Measurements from ENCODE around the gene PIMREG. TPM values are rescaled to one million over a fixed set of nuclear protein-coding genes. Genes with fewer than 3 reads are reported as not detected.
A peak's percentile ranks its signal among the peaks of the same experiment; 100 is the strongest.

PIMREG gene
- total and polyA plus RNA-seq, 7 experiments from 2014 or later: 0.12 to 18.6 (median 0.48) TPM; not detected in 3

DNA sequence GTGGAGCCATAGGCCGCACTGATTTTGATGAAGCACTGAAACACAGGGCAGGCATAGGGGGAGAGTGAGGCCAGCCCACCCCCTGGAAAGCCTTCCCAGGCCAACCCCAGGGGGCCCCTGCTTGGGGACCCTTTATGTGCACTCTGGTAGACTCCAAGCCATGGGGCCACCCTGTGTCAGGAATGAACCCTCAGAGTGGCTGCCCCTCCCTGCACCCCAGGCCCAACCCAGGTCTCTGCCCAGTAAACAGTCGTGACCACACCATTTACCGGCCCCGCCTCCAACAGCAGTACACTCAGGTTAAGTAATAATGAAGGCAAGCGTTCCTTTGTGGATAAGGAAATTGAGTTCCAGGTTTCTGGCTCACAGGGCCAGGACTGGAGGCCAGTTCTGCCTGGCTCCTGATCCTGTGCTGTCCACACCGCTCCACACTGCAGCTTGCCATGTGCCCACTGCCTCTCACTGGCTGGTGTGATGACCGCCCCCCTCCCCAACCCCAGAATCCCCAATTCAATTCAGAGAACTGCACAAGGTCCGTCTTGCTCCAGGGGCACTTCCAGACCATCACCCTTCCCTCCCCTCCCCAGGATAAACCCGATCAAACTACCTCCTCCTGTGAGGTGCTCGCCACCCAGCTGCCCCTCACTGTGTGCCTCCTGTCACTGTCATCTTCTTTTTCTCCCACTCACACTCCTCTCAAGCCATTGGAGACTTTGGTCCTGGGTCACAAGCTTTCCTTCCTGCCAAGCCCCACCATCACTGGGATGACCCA, 13.6 kb downstream of the PIMREG start:
- CTCF ChIA-PET: no interaction called here
- H3K4me1 ChIP-seq (ENCODE audit: control insufficient read depth in 2 of 2, insufficient read depth in 2 of 2, low read length in 2 of 2): peaks cover 0 to 8% of the 10 kb centered on the region in 2 donors
- peaks cover 0 to 25% (median 0%) of the 10 kb centered on the region in 5 donors for H3K27me3 Mint-ChIP-seq
- no peak for ATAC-seq
- no peak overlapping the region for H3K4me3 Mint-ChIP-seq
- H3K9me3 Mint-ChIP-seq: no peaks in the 10 kb centered on the region
- POLR2A ChIA-PET: no interaction called here
- H3K27ac Mint-ChIP-seq: no peak overlapping the region
- DNase-seq: no peak
- H3K36me3 Mint-ChIP-seq: no peaks in the 10 kb centered on the region
- H3K4me3 ChIP-seq (ENCODE audit: low read length): no peak overlapping the region
- no peak overlapping the region for H3K27ac ChIP-seq (ENCODE audit: low read depth, low read length)
- intact Hi-C loops (cut with micrococcal nuclease): no loop called here
- peaks cover 9 to 30% (median 25%) of the 10 kb centered on the region in 7 donors for H3K4me1 Mint-ChIP-seq
- no peaks in the 10 kb centered on the region for H3K9me3 ChIP-seq (ENCODE audit: control insufficient read depth in 2 of 3, low read length in 3 of 3)
- no peaks in the 10 kb centered on the region for H3K36me3 ChIP-seq (ENCODE audit: control insufficient read depth in 2 of 3, insufficient read depth in 3 of 3, low read length in 3 of 3)
- H3K27me3 ChIP-seq (ENCODE audit: control insufficient read depth in 2 of 2, insufficient read depth in 2 of 2, low read length in 2 of 2): no peaks in the 10 kb centered on the region

GRCh38 chr17:6458460-6458950, 14.2 kb downstream of the PIMREG start:
- intact Hi-C loops (cut with micrococcal nuclease): no loop called here
- Histone ChIP-seq H3K9me3 (ENCODE audit: control insufficient read depth in 2 of 3, low read length in 3 of 3) (no peaks in the 10 kb centered on the region), H3K4me1 (ENCODE audit: control insufficient read depth in 2 of 2, insufficient read depth in 2 of 2, low read length in 2 of 2) (peaks cover 0 to 8% of the 10 kb centered on the region in 2 donors), H3K4me3 (ENCODE audit: low read length) (no peak overlapping the region), H3K27ac (ENCODE audit: low read depth, low read length) (no peak overlapping the region), H3K27me3 (ENCODE audit: control insufficient read depth in 2 of 2, insufficient read depth in 2 of 2, low read length in 2 of 2) (no peaks in the 10 kb centered on the region), H3K36me3 (ENCODE audit: control insufficient read depth in 2 of 3, insufficient read depth in 3 of 3, low read length in 3 of 3) (no peaks in the 10 kb centered on the region)
- ChIA-PET POLR2A (no interaction called here), CTCF (no interaction called here)
- peaks cover 7 to 24% (median 20%) of the 10 kb centered on the region in 7 donors for H3K4me1 Mint-ChIP-seq
- ATAC-seq: no peak
- no peak overlapping the region for H3K27ac Mint-ChIP-seq
- peaks cover 0 to 20% (median 0%) of the 10 kb centered on the region in 5 donors for H3K27me3 Mint-ChIP-seq
- no peak for DNase-seq
- no peak overlapping the region for H3K4me3 Mint-ChIP-seq
- no peaks in the 10 kb centered on the region for H3K9me3 Mint-ChIP-seq
- H3K36me3 Mint-ChIP-seq: no peaks in the 10 kb centered on the region

- Mint-ChIP-seq H3K36me3 (no peaks in the 10 kb centered on the region), H3K27ac (peak overlapping the region in 2 of 9 donors; percentile 4 to 76), H3K27me3 (peaks cover 0 to 8% (median 0%) of the 10 kb centered on the region in 5 donors), H3K4me1 (peaks cover 6 to 19% (median 11%) of the 10 kb centered on the region in 7 donors), H3K4me3 (no peak overlapping the region), H3K9me3 (no peaks in the 10 kb centered on the region)
- no peaks in the 10 kb centered on the region for H3K27me3 ChIP-seq (ENCODE audit: control insufficient read depth in 2 of 2, insufficient read depth in 2 of 2, low read length in 2 of 2)
- intact Hi-C loops (cut with micrococcal nuclease): no loop called here
- CTCF ChIA-PET: interaction anchor here (1.1 kb wide), 1 partner anchor 12 kb away, joined by 4 read pairs; no protein-coding TSS in a partner anchor
- no peak for ATAC-seq
- no peaks in the 10 kb centered on the region for H3K4me1 ChIP-seq (ENCODE audit: control insufficient read depth in 2 of 2, insufficient read depth in 2 of 2, low read length in 2 of 2)
- no peaks in the 10 kb centered on the region for H3K9me3 ChIP-seq (ENCODE audit: control insufficient read depth in 2 of 3, low read length in 3 of 3)
- no peak overlapping the region for H3K4me3 ChIP-seq (ENCODE audit: low read length)
- H3K36me3 ChIP-seq (ENCODE audit: control insufficient read depth in 2 of 3, insufficient read depth in 3 of 3, low read length in 3 of 3): no peaks in the 10 kb centered on the region
- no peak for DNase-seq
- POLR2A ChIA-PET: no interaction called here
- no peak overlapping the region for H3K27ac ChIP-seq (ENCODE audit: low read depth, low read length)
Measured at GRCh38 chr17:6460531-6461161, 16.4 kb downstream of the PIMREG start.

GRCh38 chr17:6461246-6461645, 17.0 kb downstream of the PIMREG start:
- POLR2A ChIA-PET: no interaction called here
- CTCF ChIA-PET: no interaction called here
- Histone ChIP-seq H3K36me3 (ENCODE audit: control insufficient read depth in 2 of 3, insufficient read depth in 3 of 3, low read length in 3 of 3) (no peaks in the 10 kb centered on the region), H3K4me1 (ENCODE audit: control insufficient read depth in 2 of 2, insufficient read depth in 2 of 2, low read length in 2 of 2) (no peaks in the 10 kb centered on the region), H3K27me3 (ENCODE audit: control insufficient read depth in 2 of 2, insufficient read depth in 2 of 2, low read length in 2 of 2) (no peaks in the 10 kb centered on the region), H3K27ac (ENCODE audit: low read depth, low read length) (no peak overlapping the region), H3K4me3 (ENCODE audit: low read length) (no peak overlapping the region), H3K9me3 (ENCODE audit: control insufficient read depth in 2 of 3, low read length in 3 of 3) (no peaks in the 10 kb centered on the region)
- Mint-ChIP-seq H3K9me3 (no peaks in the 10 kb centered on the region), H3K27me3 (peaks cover 0 to 6% (median 0%) of the 10 kb centered on the region in 5 donors), H3K4me3 (no peak overlapping the region), H3K4me1 (peaks cover 4 to 19% (median 10%) of the 10 kb centered on the region in 7 donors), H3K27ac (no peak overlapping the region), H3K36me3 (no peaks in the 10 kb centered on the region)
- ATAC-seq (no peak), DNase-seq (no peak)
- intact Hi-C loops (cut with micrococcal nuclease): no loop called here

GRCh38 chr17:6461792-6462524, 17.7 kb downstream of the PIMREG start:
- Histone ChIP-seq H3K4me1 (ENCODE audit: control insufficient read depth in 2 of 2, insufficient read depth in 2 of 2, low read length in 2 of 2) (no peaks in the 10 kb centered on the region), H3K9me3 (ENCODE audit: control insufficient read depth in 2 of 3, low read length in 3 of 3) (no peaks in the 10 kb centered on the region), H3K27ac (ENCODE audit: low read depth, low read length) (no peak overlapping the region), H3K4me3 (ENCODE audit: low read length) (no peak overlapping the region), H3K36me3 (ENCODE audit: control insufficient read depth in 2 of 3, insufficient read depth in 3 of 3, low read length in 3 of 3) (no peaks in the 10 kb centered on the region), H3K27me3 (ENCODE audit: control insufficient read depth in 2 of 2, insufficient read depth in 2 of 2, low read length in 2 of 2) (no peaks in the 10 kb centered on the region)
- H3K4me1 Mint-ChIP-seq: peaks cover 0 to 16% (median 4%) of the 10 kb centered on the region in 7 donors
- intact Hi-C loops (cut with micrococcal nuclease): no loop called here
- peak overlapping the region in 1 of 9 donors; percentile 42 for H3K27ac Mint-ChIP-seq
- DNase-seq (no peak), ATAC-seq (no peak)
- no peaks in the 10 kb centered on the region for H3K9me3 Mint-ChIP-seq
- H3K4me3 Mint-ChIP-seq: no peak overlapping the region
- H3K36me3 Mint-ChIP-seq: no peaks in the 10 kb centered on the region
- CTCF ChIA-PET: no interaction called here
- H3K27me3 Mint-ChIP-seq: peaks cover 0 to 3% (median 0%) of the 10 kb centered on the region in 5 donors
- POLR2A ChIA-PET: interaction anchor here (0.8 kb wide), 1 partner anchor 8 kb away, joined by 3 read pairs; no protein-coding TSS in a partner anchor

DNA sequence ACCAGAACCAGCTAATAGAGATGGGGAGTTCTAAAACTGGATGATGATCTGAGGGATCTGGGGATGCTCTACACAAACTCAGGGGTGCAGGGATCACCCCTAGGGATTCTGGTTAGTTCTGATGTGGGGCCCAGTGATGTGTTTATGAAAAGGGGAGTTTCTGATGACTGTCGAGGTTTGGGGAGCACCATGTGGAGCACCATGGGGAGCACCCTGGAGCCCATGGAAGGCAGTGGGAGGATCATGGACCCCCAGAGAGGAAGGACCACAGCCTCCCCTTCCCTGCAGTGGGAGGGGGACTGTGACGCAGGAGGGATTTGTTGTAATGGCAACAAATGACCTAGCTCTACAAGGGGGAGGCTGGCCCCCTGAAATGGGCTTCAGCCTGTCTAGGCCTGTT, 18.4 kb downstream of the PIMREG start:
- Mint-ChIP-seq H3K4me1 (peaks cover 0 to 13% (median 0%) of the 10 kb centered on the region in 7 donors), H3K4me3 (no peak overlapping the region), H3K27me3 (peaks cover 0 to 3% (median 0%) of the 10 kb centered on the region in 5 donors), H3K27ac (peak overlapping the region in 1 of 9 donors; percentile 32), H3K36me3 (no peaks in the 10 kb centered on the region), H3K9me3 (peaks cover 0 to under 1% (median 0%) of the 10 kb centered on the region in 11 donors)
- ChIA-PET CTCF (no interaction called here), POLR2A (no interaction called here)
- no peak for DNase-seq
- intact Hi-C loops (cut with micrococcal nuclease): no loop called here
- Histone ChIP-seq H3K27me3 (ENCODE audit: control insufficient read depth in 2 of 2, insufficient read depth in 2 of 2, low read length in 2 of 2) (no peaks in the 10 kb centered on the region), H3K4me3 (ENCODE audit: low read length) (no peak overlapping the region), H3K27ac (ENCODE audit: low read depth, low read length) (no peak overlapping the region), H3K4me1 (ENCODE audit: control insufficient read depth in 2 of 2, insufficient read depth in 2 of 2, low read length in 2 of 2) (no peaks in the 10 kb centered on the region), H3K36me3 (ENCODE audit: control insufficient read depth in 2 of 3, insufficient read depth in 3 of 3, low read length in 3 of 3) (no peaks in the 10 kb centered on the region), H3K9me3 (ENCODE audit: control insufficient read depth in 2 of 3, low read length in 3 of 3) (no peaks in the 10 kb centered on the region)
- ATAC-seq: no peak
